Measurements from ENCODE around the gene CABLES1. TPM values are rescaled to one million over a fixed set of nuclear protein-coding genes. Genes with fewer than 3 reads are reported as not detected.

The CABLES1 gene
- total RNA-seq, 4 donors from 2014 or later: 28.1 to 43.8 (median 37.6) TPM

- Histone ChIP-seq H3K4me3 (replicated peaks in 1 of 3) (peak overlapping the region in 1 of 3 donors; percentile 54), H3K36me3 (no peaks in the 10 kb centered on the region), H3K27ac (peak overlapping the region; percentile 10 to 94 (median 89)), H3K27me3 (no peaks in the 10 kb centered on the region), H3K4me1 (peaks cover 32 to 35% of the 10 kb centered on the region in 2 donors), H3K9me3 (no peaks in the 10 kb centered on the region)
- peak; percentile 69 to 78 for DNase-seq
- WGBS, 2 donors: 31 to 39% methylated on average over 18 of the region's 18 CpGs
- TF ChIP-seq CTCF (IDR thresholded peaks at IDR 0.05): no peak
- peak in 1 of 2 donors; percentile 58 for TF ChIP-seq POLR2A (IDR thresholded peaks at IDR 0.05)
- intact Hi-C loops (cut with DNase I): loop anchor here (10.0 kb wide), 3 partner anchors 91 to 121 kb away; no protein-coding TSS in a partner anchor
These were observed 1.2 kb upstream of the CABLES1 start for GRCh38 chr18:23133860-23134779.

GRCh38 chr18:23135550-23136325 lies 453 bp downstream of the CABLES1 start:
- Histone ChIP-seq H3K27ac (peak overlapping the region; percentile 73 to 94 (median 89)), H3K27me3 (no peaks in the 10 kb centered on the region), H3K36me3 (no peaks in the 10 kb centered on the region), H3K4me3 (replicated peaks in 1 of 3) (peak overlapping the region; percentile 40 to 54 (median 54)), H3K4me1 (peaks cover 40 to 49% of the 10 kb centered on the region in 2 donors), H3K9me3 (no peaks in the 10 kb centered on the region)
- TF ChIP-seq POLR2A (IDR thresholded peaks at IDR 0.05): peak in 1 of 2 donors; percentile 23
- no peak for TF ChIP-seq CTCF (IDR thresholded peaks at IDR 0.05)
- peak; percentile 54 to 55 for DNase-seq
- intact Hi-C loops (cut with DNase I): loop anchor here (10.0 kb wide), 3 partner anchors 89 to 119 kb away; no protein-coding TSS in a partner anchor
- WGBS, 2 donors: 0% methylated on average over 1 to 19 of the region's 134 CpGs

- Histone ChIP-seq H3K4me1 (peaks cover 46 to 55% of the 10 kb centered on the region in 2 donors), H3K27me3 (no peaks in the 10 kb centered on the region), H3K9me3 (no peaks in the 10 kb centered on the region), H3K4me3 (replicated peaks in 1 of 3) (peak overlapping the region; percentile 40 to 54 (median 54)), H3K36me3 (no peaks in the 10 kb centered on the region), H3K27ac (peak overlapping the region; percentile 73 to 91 (median 89))
- TF ChIP-seq POLR2A (IDR thresholded peaks at IDR 0.05): no peak
- TF ChIP-seq CTCF (IDR thresholded peaks at IDR 0.05): no peak
- 3 to 8% methylated on average over 23 to 40 of the region's 72 CpGs for WGBS, 2 donors
- intact Hi-C loops (cut with DNase I): loop anchor here (10.0 kb wide), 3 partner anchors 88 to 118 kb away; no protein-coding TSS in a partner anchor
- DNase-seq: peak; percentile 62 to 70
These were observed 1.2 kb downstream of the CABLES1 start for GRCh38 chr18:23136326-23137096.

- Histone ChIP-seq H3K27me3 (no peaks in the 10 kb centered on the region), H3K9me3 (no peaks in the 10 kb centered on the region), H3K27ac (peak overlapping the region; percentile 73 to 91 (median 89)), H3K4me1 (peaks cover 52 to 60% of the 10 kb centered on the region in 2 donors), H3K36me3 (no peaks in the 10 kb centered on the region), H3K4me3 (replicated peaks in 1 of 3) (peak overlapping the region; percentile 40 to 54 (median 54))
- TF ChIP-seq POLR2A (IDR thresholded peaks at IDR 0.05) (peak in 1 of 2 donors; percentile 58), CTCF (IDR thresholded peaks at IDR 0.05) (peak in 2 of 6 experiments; percentile 4 to 14)
- WGBS, 2 donors: 12 to 21% methylated on average over 12 of the region's 12 CpGs
- DNase-seq: peak; percentile 62 to 66
- intact Hi-C loops (cut with DNase I): loop anchor here (10.0 kb wide), 3 partner anchors 88 to 118 kb away; no protein-coding TSS in a partner anchor
These were observed 1.9 kb downstream of the CABLES1 start for GRCh38 chr18:23137097-23137635.

Data from thyroid gland (tissue), 4 donors.